Activated naive CD4-positive, alpha-beta T cell (primary cell): ENCODE measurements around the gene KRTAP1-5.
"Not testable (repeated sequence)": the region's sequence is repeated elsewhere in the genome, so short reads cannot be mapped to it uniquely, and the experiment has no call there.

Experiments
- DNase-seq, 4 experiments: peaks; one replicate each; lab custom pipeline; 2025; lab: John Stamatoyannopoulos, UW

KRTAP1-5 gene

GRCh38 chr17:41026715-41027471 is at the start of gene KRTAP1-5:
KRTAP1-5 (minus strand) TSS chr17:41027208; CDS start chr17:41027155, 53 bp downstream.
- DNase-seq = no peak

- no peak for DNase-seq
These were observed 49.8 kb upstream of the KRTAP1-5 start for GRCh38 chr17:41076788-41077187.

DNA sequence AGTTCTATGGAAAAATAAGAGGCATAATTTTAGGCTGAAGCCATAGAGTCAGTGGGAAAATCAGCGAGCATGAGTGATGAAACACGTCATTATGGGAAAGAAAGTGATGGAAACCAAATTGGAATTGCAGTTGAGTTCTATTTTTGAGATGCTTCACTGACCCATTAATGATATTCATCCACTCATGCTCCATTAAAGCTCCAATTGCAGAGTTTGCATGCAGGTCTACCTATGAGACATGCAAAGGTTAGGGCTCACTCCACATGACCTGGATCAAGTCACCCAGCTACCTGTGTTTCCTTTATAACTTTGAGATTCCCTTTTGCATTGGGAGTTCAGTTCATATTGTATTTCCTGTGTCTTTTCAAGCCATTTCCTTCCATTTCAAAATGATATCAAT is 46.7 kb upstream of the KRTAP1-5 start:
- no peak for DNase-seq

GRCh38 chr17:41071606-41072360 is 44.8 kb upstream of the KRTAP1-5 start:
- DNase-seq = no peak

DNA sequence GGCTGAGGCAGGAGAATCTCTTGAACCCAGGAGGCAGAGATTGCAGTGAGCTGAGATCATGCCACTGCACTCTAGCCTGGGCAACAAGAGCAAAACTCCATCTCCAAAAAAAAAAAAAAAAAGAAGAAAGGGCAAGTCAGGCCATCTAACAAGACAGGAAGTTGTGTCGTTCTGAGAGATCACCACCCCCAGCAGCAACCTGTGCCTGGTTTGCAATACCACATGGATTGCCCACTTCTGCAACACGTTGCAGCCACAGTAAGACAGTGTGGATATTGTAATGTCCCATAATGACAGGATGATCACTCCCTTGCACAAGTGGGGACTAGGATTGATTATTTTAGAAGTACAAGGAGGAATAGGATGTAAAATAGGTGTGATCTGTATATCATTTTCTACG is 42.0 kb upstream of the KRTAP1-5 start:
- DNase-seq = no peak

- DNase-seq = no peak
These were observed 40.3 kb upstream of the KRTAP1-5 start for GRCh38 chr17:41067281-41067680.

- no peak for DNase-seq
These were observed 39.0 kb upstream of the KRTAP1-5 start, which contains the start of gene KRTAP2-4 for GRCh38 chr17:41065829-41066624. KRTAP2-4 (minus strand) TSS chr17:41065879; CDS start chr17:41065845, 34 bp downstream.

DNA sequence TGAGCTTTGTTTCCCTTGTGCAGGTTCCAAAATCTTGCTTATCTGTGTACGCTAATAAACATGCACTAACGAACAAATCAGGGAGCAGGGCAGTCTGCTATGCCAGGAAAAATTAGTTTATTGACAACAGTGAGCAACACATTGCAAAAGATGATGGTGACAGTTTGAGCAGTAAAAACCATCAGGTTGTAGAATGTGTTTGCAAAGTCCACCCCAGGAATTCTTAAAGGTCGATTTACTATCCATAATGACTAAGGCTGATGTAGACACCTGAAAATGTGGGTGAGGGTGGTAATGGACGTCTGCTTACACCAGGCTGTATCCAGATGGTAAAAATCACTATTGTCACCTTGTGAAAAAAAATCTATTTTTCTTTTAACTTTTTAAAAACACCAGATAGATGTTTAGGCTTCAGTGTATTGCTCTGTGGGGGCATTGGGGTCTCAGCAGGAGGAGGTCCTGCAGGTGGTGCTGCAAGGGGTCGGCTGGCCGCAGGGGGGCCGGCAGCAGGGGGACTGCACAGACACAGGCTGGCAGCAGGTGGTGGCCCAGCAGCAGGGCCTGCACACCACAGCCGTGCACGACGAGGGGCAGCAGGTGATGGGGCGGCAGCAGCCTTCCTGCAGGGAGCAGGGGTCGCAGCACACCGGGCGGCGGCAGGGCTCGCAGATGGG is 38.1 kb upstream of the KRTAP1-5 start:
- DNase-seq = not testable (repeated sequence)

DNA sequence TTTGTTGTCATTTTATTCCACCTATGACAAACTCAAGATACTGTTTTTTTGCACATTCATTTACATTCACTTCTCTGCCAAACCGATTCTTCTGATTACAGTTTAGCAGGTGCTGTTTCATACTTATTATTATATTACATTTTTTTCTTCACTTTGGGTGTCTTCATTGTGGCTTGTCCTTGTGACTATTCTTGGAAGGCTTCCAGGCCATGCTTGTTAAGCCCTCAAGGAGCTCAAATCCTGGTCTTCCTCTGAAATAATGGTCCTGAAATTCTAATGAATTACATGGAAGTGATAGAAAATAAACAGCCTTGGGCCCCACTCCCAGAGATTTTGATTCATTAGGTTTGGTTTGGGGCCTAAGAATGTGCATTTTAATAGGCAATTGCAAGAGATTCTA is 37.3 kb upstream of the KRTAP1-5 start:
- no peak for DNase-seq

DNA sequence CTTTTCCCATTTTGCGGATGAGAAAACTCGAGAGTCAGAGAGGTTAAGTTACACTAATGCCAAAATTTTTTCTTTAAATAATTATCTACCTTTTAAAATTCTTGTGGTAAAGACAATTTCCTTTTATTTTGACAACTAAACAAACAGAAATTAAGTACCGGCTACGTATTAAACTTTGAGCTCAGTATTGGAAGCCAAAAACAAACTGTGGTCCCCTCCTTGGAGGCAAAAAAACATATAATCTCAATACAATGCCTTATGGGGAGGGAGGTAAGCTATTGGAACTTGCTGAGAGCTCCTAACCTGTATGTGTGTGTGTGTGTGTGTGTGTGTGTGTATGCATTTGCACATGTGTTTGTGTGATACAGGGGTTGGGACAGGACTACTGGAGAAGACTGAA is 36.4 kb upstream of the KRTAP1-5 start:
- no peak for DNase-seq

- DNase-seq = no peak
These were observed 35.0 kb upstream of the KRTAP1-5 start for GRCh38 chr17:41061964-41062363.

GRCh38 chr17:41060052-41060604 is 33.1 kb upstream of the KRTAP1-5 start, which contains the start of gene KRTAP2-3:
KRTAP2-3 (minus strand) TSS chr17:41060114; CDS start chr17:41060050, 64 bp downstream.
- DNase-seq = no peak

DNA sequence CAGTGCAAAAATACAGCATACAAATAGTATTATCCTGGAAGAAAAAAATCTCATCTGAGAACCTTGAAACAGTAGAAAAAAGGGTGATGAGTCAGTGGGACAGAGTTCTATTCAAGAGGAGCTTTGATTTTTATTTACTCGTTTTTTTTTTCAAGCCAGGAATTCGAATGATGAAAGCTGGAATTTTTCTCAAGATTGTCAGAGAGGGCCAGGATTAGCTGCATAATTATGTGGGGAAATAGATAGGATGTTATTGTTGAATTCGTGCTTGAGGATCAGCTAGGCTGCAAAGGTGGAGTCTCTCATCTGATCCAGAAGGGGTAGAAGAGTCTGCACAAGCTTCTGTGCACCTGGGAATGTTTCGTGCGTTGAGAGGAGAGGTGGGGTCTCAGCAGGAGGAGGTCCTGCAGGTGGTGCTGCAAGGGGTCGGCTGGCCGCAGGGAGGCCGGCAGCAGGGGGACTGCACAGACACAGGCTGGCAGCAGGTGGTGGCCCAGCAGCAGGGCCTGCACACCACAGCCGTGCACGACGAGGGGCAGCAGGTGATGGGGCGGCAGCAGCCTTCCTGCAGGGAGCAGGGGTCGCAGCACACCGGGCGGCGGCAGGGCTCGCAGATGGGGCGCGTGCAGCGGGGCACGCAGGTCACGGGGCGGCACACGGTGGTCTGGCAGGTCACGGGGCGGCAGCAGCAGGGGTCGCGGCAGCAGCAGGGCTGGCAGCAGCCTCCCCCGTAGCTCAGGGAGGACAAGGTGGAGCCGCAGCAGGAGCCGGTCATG is 32.5 kb upstream of the KRTAP1-5 start:
- DNase-seq = not testable (repeated sequence)

- no peak for DNase-seq
These were observed 31.7 kb upstream of the KRTAP1-5 start for GRCh38 chr17:41058741-41059140.

GRCh38 chr17:41057547-41057946 is 30.5 kb upstream of the KRTAP1-5 start:
- no peak for DNase-seq

- not testable (repeated sequence) for DNase-seq
These were observed 28.1 kb upstream of the KRTAP1-5 start, which contains the start of gene KRTAP2-2 for GRCh38 chr17:41055130-41055529. KRTAP2-2 (minus strand) TSS chr17:41055230; CDS start chr17:41055211, 19 bp downstream.

GRCh38 chr17:41054556-41054955 is 27.5 kb upstream of the KRTAP1-5 start:
- not testable (repeated sequence) for DNase-seq

DNA sequence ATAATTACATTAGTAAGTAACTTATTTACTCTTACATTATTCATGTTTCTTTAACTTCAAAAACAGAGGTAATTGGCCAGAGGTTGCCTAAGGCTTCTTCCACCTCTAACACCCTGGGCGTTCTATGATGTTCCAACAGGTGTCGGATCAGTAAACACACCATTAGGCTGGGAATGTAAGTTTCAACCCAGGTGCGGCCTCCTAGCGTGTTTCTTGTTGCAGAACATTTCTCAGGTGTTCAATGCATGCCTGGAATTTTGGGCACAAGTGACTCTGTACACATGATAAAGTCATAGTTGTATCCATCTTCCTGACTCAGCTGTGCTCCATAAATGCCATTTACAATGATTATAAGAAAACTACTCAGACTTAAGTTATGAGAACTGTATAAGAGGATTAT is 27.0 kb upstream of the KRTAP1-5 start:
- DNase-seq = no peak

DNA sequence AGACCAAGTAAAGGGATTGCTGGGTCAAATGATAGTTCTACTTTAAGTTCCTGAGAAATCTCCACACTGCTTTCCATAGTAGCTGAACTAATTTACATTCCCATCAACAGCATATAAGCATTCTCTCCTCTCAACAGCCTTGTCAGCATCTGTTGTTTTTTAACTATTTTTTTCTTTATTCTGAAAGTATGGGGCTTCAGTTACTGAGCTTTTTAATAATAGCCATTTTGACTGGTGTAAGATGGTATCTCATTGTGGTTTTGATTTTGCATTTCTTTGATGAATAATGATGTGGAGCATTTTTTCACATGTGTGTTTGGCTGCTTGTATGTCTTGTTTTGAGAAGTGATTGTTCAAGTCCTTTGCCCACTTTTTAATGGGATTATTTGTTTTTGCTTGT is 25.6 kb upstream of the KRTAP1-5 start:
- DNase-seq = no peak

DNA sequence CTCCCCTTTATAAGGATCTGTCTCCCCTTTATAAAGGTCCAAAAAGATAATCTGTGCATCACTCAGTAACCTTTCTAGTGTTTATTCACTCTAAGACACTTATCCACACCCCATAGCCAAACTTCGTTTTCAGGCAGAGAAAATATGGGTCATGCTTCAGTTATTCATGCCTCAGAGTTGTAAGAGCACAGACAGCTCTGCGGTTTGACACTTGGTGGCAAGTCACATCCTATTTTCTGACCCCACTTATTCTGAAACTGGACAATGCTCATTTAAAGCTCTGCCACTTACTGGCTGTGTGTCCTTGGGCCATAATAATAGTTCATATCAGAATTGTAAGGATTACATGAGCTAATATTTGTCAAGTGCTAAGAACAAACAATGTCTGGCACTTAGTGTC is 22.1 kb upstream of the KRTAP1-5 start:
- DNase-seq = no peak
